ENCODE results near the gene ATP10B.

DNA sequence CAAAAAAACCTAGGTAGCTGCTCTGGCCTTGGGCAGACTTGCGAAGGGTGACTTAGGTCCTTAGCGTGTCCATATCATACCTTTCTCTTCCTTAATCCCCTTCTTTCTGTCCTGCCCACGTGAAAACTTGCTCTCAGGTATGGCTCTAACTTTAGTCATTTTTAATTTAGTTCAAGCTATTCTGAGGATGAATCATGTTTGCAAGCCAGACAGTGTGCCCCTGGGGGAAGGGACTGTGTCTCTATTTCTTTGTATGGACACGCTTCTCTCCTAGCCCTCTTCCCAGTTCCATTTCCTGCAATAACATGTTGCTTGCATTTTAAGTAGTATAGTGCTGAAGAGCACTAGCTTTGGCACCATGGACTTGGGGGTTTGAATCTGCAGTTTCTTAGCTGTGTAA, 309.7 kb downstream of the ATP10B start:
- TF ChIP-seq POLR2A (IDR thresholded peaks at IDR 0.05) = no peak
- TF ChIP-seq, protein P1, sequence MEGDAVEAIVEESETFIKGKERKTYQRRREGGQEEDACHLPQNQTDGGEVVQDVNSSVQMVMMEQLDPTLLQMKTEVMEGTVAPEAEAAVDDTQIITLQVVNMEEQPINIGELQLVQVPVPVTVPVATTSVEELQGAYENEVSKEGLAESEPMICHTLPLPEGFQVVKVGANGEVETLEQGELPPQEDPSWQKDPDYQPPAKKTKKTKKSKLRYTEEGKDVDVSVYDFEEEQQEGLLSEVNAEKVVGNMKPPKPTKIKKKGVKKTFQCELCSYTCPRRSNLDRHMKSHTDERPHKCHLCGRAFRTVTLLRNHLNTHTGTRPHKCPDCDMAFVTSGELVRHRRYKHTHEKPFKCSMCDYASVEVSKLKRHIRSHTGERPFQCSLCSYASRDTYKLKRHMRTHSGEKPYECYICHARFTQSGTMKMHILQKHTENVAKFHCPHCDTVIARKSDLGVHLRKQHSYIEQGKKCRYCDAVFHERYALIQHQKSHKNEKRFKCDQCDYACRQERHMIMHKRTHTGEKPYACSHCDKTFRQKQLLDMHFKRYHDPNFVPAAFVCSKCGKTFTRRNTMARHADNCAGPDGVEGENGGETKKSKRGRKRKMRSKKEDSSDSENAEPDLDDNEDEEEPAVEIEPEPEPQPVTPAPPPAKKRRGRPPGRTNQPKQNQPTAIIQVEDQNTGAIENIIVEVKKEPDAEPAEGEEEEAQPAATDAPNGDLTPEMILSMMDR (IDR thresholded peaks at IDR 0.05) = no peak
- TF ChIP-seq EP300 (IDR thresholded peaks at IDR 0.05) = no peak
